GM13977 (cell line): ENCODE results near the gene PPFIBP2.

Experiments used
- DNase-seq: peaks from one replicate; pipeline ENCODE4 v3.0.0; 2012; ENCODE audit warnings: low spot score
- CTCF ChIP-seq: IDR thresholded peaks from 2 replicates; pipeline ENCODE4 v1.5.1; 2012; ENCODE audit warnings: mild to moderate bottlenecking, control low read depth; ENCODE audit not compliant: insufficient read depth; ENCODE audit errors: extremely low read depth, missing control alignments
- in situ Hi-C: fragments of 300-500 bp; cut with MboI; formaldehyde crosslinking; loops from one replicate; pipeline ENCODE4 v1.12.0; 2022; ENCODE audit warnings: low sequenced_read_pairs, low pct_unique_long_range_greater_than_20kb, mixed read lengths, inconsistent platforms; ENCODE audit not compliant: unreplicated experiment

The PPFIBP2 gene

GRCh38 chr11:7581021-7581590 is 67.3 kb downstream of the PPFIBP2 start:
- in situ Hi-C loops = no loop called here
- no peak for TF ChIP-seq CTCF
- no peak for DNase-seq

- no peak for DNase-seq
- TF ChIP-seq CTCF = no peak
- in situ Hi-C loops = no loop called here
These were observed 68.7 kb downstream of the PPFIBP2 start for GRCh38 chr11:7582338-7582985.

- in situ Hi-C loops = no loop called here
- DNase-seq = no peak
- no peak for TF ChIP-seq CTCF
These were observed 69.4 kb downstream of the PPFIBP2 start for GRCh38 chr11:7583248-7583647.

GRCh38 chr11:7584910-7585309 is 71.1 kb downstream of the PPFIBP2 start:
- DNase-seq = no peak
- TF ChIP-seq CTCF = no peak
- in situ Hi-C loops = no loop called here

- in situ Hi-C loops = no loop called here
- DNase-seq = no peak
- TF ChIP-seq CTCF = no peak
These were observed 72.0 kb downstream of the PPFIBP2 start for GRCh38 chr11:7585816-7586215.

GRCh38 chr11:7586376-7586775 is 72.6 kb downstream of the PPFIBP2 start:
- no peak for TF ChIP-seq CTCF
- in situ Hi-C loops = no loop called here
- no peak for DNase-seq

GRCh38 chr11:7587712-7588111 is 73.9 kb downstream of the PPFIBP2 start:
- DNase-seq = no peak
- in situ Hi-C loops = no loop called here
- no peak for TF ChIP-seq CTCF
